ENCODE measurements around the gene SRGAP3. TPM values are rescaled to one million over a fixed set of nuclear protein-coding genes. Genes with fewer than 3 reads are reported as not detected.

Gene SRGAP3
- total and polyA plus RNA-seq, 2 donors (not counting 1 experiment from before 2014, with no cell fraction given) = 1.4 to 1.5 TPM

GRCh38 chr3:9113040-9113439 lies 136.4 kb downstream of the SRGAP3 start:
- Histone ChIP-seq H3K9ac (ENCODE audit: low read length) (no peak overlapping the region), H3K4me2 (replicated peaks; ENCODE audit: low read depth, low read length, poor library complexity, severe bottlenecking) (no peak overlapping the region), H4K20me1 (ENCODE audit: control insufficient read depth, insufficient read depth, low read length, poor library complexity, severe bottlenecking) (no peaks in the 10 kb centered on the region), H3K9me3 (ENCODE audit: control extremely low read depth in 1 of 3, control insufficient read depth in 2 of 3, insufficient read depth in 1 of 3, low read length in 2 of 3) (peaks cover 0 to 6% (median 0%) of the 10 kb centered on the region in 3 donors), H3K79me2 (ENCODE audit: control insufficient read depth, insufficient read depth, low read length) (no peaks in the 10 kb centered on the region), H3K36me3 (replicated peaks in 1 of 2; ENCODE audit: control extremely low read depth in 1 of 2, control insufficient read depth in 1 of 2, extremely low read depth in 1 of 2, insufficient read depth in 2 of 2, low read length in 1 of 2) (no peaks in the 10 kb centered on the region), H2AFZ (ENCODE audit: insufficient read depth, low read depth, low read length, poor library complexity, severe bottlenecking) (no peak overlapping the region), H3K27me3 (replicated peaks in 1 of 4; ENCODE audit: control extremely low read depth in 1 of 4, control insufficient read depth in 3 of 4, insufficient read depth in 4 of 4, low read length in 3 of 4) (peaks cover 0 to 2% (median 0%) of the 10 kb centered on the region in 4 experiments), H3K4me3 (ENCODE audit: control extremely low read depth in 1 of 5, extremely low read depth in 1 of 5, insufficient read depth in 1 of 5, low read depth in 2 of 5, low read length in 4 of 5) (no peak overlapping the region), H3K4me1 (ENCODE audit: control insufficient read depth in 2 of 2, insufficient read depth in 2 of 2, low read length in 2 of 2) (no peaks in the 10 kb centered on the region), H3K27ac (ENCODE audit: low read length in 2 of 2) (no peak overlapping the region)
- Mint-ChIP-seq H3K27me3 (no peaks in the 10 kb centered on the region), H3K4me3 (no peak overlapping the region), H3K9me3 (ENCODE audit: insufficient read depth) (no peaks in the 10 kb centered on the region), H3K4me1 (no peaks in the 10 kb centered on the region), H3K27ac (no peak overlapping the region)
- CTCF ChIA-PET = no interaction called here
- TF ChIP-seq, protein P1, sequence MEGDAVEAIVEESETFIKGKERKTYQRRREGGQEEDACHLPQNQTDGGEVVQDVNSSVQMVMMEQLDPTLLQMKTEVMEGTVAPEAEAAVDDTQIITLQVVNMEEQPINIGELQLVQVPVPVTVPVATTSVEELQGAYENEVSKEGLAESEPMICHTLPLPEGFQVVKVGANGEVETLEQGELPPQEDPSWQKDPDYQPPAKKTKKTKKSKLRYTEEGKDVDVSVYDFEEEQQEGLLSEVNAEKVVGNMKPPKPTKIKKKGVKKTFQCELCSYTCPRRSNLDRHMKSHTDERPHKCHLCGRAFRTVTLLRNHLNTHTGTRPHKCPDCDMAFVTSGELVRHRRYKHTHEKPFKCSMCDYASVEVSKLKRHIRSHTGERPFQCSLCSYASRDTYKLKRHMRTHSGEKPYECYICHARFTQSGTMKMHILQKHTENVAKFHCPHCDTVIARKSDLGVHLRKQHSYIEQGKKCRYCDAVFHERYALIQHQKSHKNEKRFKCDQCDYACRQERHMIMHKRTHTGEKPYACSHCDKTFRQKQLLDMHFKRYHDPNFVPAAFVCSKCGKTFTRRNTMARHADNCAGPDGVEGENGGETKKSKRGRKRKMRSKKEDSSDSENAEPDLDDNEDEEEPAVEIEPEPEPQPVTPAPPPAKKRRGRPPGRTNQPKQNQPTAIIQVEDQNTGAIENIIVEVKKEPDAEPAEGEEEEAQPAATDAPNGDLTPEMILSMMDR (IDR thresholded peaks at IDR 0.05) = no peak
- no peak for TF ChIP-seq EZH2 (IDR thresholded peaks at IDR 0.05; ENCODE audit: borderline replicate concordance, insufficient read depth, low read depth, low read length, poor library complexity, severe bottlenecking)
- DNase-seq (no peak), ATAC-seq (ENCODE audit: low read depth) (no peak)
- POLR2A ChIA-PET = no interaction called here
- intact Hi-C loops (cut with micrococcal nuclease) = no loop called here
- WGBS (ENCODE audit: insufficient coverage) = 73% methylated on average over 2 of the region's 4 CpGs

- WGBS (ENCODE audit: insufficient coverage) = 89% methylated on average over 5 of the region's 5 CpGs
- H3K4me2 ChIP-seq (replicated peaks; ENCODE audit: low read depth, low read length, poor library complexity, severe bottlenecking) = no peak overlapping the region
- H3K27me3 ChIP-seq (replicated peaks in 1 of 4; ENCODE audit: control extremely low read depth in 1 of 4, control insufficient read depth in 3 of 4, insufficient read depth in 4 of 4, low read length in 3 of 4) = peaks cover 0 to 2% (median 0%) of the 10 kb centered on the region in 4 experiments
- no peak for DNase-seq
- ATAC-seq (ENCODE audit: low read depth) = no peak
- no peaks in the 10 kb centered on the region for H3K27me3 Mint-ChIP-seq
- H3K9me3 ChIP-seq (ENCODE audit: control extremely low read depth in 1 of 3, control insufficient read depth in 2 of 3, insufficient read depth in 1 of 3, low read length in 2 of 3) = peaks cover 0 to 6% (median 0%) of the 10 kb centered on the region in 3 donors
- CTCF ChIA-PET = no interaction called here
- H2AFZ ChIP-seq (ENCODE audit: insufficient read depth, low read depth, low read length, poor library complexity, severe bottlenecking) = no peak overlapping the region
- no peak overlapping the region for H3K9ac ChIP-seq (ENCODE audit: low read length)
- no peaks in the 10 kb centered on the region for H3K9me3 Mint-ChIP-seq (ENCODE audit: insufficient read depth)
- no peaks in the 10 kb centered on the region for H3K4me1 Mint-ChIP-seq
- no peaks in the 10 kb centered on the region for H3K79me2 ChIP-seq (ENCODE audit: control insufficient read depth, insufficient read depth, low read length)
- H4K20me1 ChIP-seq (ENCODE audit: control insufficient read depth, insufficient read depth, low read length, poor library complexity, severe bottlenecking) = no peaks in the 10 kb centered on the region
- POLR2A ChIA-PET = no interaction called here
- H3K27ac ChIP-seq (ENCODE audit: low read length in 2 of 2) = no peak overlapping the region
- no peaks in the 10 kb centered on the region for H3K4me1 ChIP-seq (ENCODE audit: control insufficient read depth in 2 of 2, insufficient read depth in 2 of 2, low read length in 2 of 2)
- no peak overlapping the region for H3K27ac Mint-ChIP-seq
- H3K4me3 ChIP-seq (ENCODE audit: control extremely low read depth in 1 of 5, extremely low read depth in 1 of 5, insufficient read depth in 1 of 5, low read depth in 2 of 5, low read length in 4 of 5) = no peak overlapping the region
- TF ChIP-seq EZH2 (IDR thresholded peaks at IDR 0.05; ENCODE audit: borderline replicate concordance, insufficient read depth, low read depth, low read length, poor library complexity, severe bottlenecking) = no peak
- TF ChIP-seq, protein P1 (IDR thresholded peaks at IDR 0.05) = no peak
- H3K36me3 ChIP-seq (replicated peaks in 1 of 2; ENCODE audit: control extremely low read depth in 1 of 2, control insufficient read depth in 1 of 2, extremely low read depth in 1 of 2, insufficient read depth in 2 of 2, low read length in 1 of 2) = no peaks in the 10 kb centered on the region
- intact Hi-C loops (cut with micrococcal nuclease) = no loop called here
- no peak overlapping the region for H3K4me3 Mint-ChIP-seq
These were observed 137.6 kb downstream of the SRGAP3 start for GRCh38 chr3:9111866-9112265.

Measured in B cell (primary cell).